ENCODE results near the gene TBX5. TPM values are rescaled to one million over a fixed set of nuclear protein-coding genes. Genes with fewer than 3 reads are reported as not detected.

TBX5 gene
- total RNA-seq, 1 donor from 2014 or later, result 8.4 TPM

GRCh38 chr12:114411071-114411837, 5.3 kb upstream of the TBX5 start:
- H3K9me3 Mint-ChIP-seq, result no peaks in the 10 kb centered on the region
- no peak for DNase-seq (ENCODE audit: low spot score in 2 of 2, unreplicated experiment in 2 of 2)
- peaks cover 98% of the 10 kb centered on the region for H3K27me3 Mint-ChIP-seq (ENCODE audit: low read depth)
- H3K36me3 Mint-ChIP-seq, result no peaks in the 10 kb centered on the region
- TF ChIP-seq CTCF (IDR thresholded peaks at IDR 0.05; ENCODE audit: unreplicated experiment), result no peak
- H3K4me1 Mint-ChIP-seq, result peaks cover 4% of the 10 kb centered on the region
- H3K27ac Mint-ChIP-seq, result no peak overlapping the region
- no peak overlapping the region for H3K4me3 Mint-ChIP-seq

GRCh38 chr12:114409852-114410600, 4.1 kb upstream of the TBX5 start:
- no peak for TF ChIP-seq CTCF (IDR thresholded peaks at IDR 0.05; ENCODE audit: unreplicated experiment)
- Mint-ChIP-seq H3K27me3 (ENCODE audit: low read depth) (peaks cover 98% of the 10 kb centered on the region), H3K9me3 (no peaks in the 10 kb centered on the region), H3K36me3 (no peaks in the 10 kb centered on the region), H3K27ac (peak overlapping the region; percentile 67), H3K4me3 (peak overlapping the region; percentile 61), H3K4me1 (peaks cover 10% of the 10 kb centered on the region)
- DNase-seq (ENCODE audit: low spot score in 2 of 2, unreplicated experiment in 2 of 2), result no peak

- H3K9me3 Mint-ChIP-seq, result no peaks in the 10 kb centered on the region
- H3K4me3 Mint-ChIP-seq, result peak overlapping the region; percentile 61
- peaks cover 98% of the 10 kb centered on the region for H3K27me3 Mint-ChIP-seq (ENCODE audit: low read depth)
- peaks cover 12% of the 10 kb centered on the region for H3K4me1 Mint-ChIP-seq
- no peak for TF ChIP-seq CTCF (IDR thresholded peaks at IDR 0.05; ENCODE audit: unreplicated experiment)
- no peak for DNase-seq (ENCODE audit: low spot score in 2 of 2, unreplicated experiment in 2 of 2)
- peak overlapping the region; percentile 81 for H3K27ac Mint-ChIP-seq
- no peaks in the 10 kb centered on the region for H3K36me3 Mint-ChIP-seq
Measured at GRCh38 chr12:114408886-114409851, 3.2 kb upstream of the TBX5 start.

- Mint-ChIP-seq H3K4me3 (peak overlapping the region; percentile 61), H3K27me3 (ENCODE audit: low read depth) (peaks cover 100% of the 10 kb centered on the region), H3K9me3 (no peaks in the 10 kb centered on the region), H3K27ac (peak overlapping the region; percentile 81), H3K4me1 (peaks cover 12% of the 10 kb centered on the region), H3K36me3 (no peaks in the 10 kb centered on the region)
- no peak for TF ChIP-seq CTCF (IDR thresholded peaks at IDR 0.05; ENCODE audit: unreplicated experiment)
- no peak for DNase-seq (ENCODE audit: low spot score in 2 of 2, unreplicated experiment in 2 of 2)
Measured at GRCh38 chr12:114408471-114408885, 2.5 kb upstream of the TBX5 start.

- H3K9me3 Mint-ChIP-seq, result no peaks in the 10 kb centered on the region
- H3K4me1 Mint-ChIP-seq, result peaks cover 17% of the 10 kb centered on the region
- peaks cover 100% of the 10 kb centered on the region for H3K27me3 Mint-ChIP-seq (ENCODE audit: low read depth)
- TF ChIP-seq CTCF (IDR thresholded peaks at IDR 0.05; ENCODE audit: unreplicated experiment), result no peak
- no peaks in the 10 kb centered on the region for H3K36me3 Mint-ChIP-seq
- peak overlapping the region; percentile 67 for H3K27ac Mint-ChIP-seq
- H3K4me3 Mint-ChIP-seq, result peak overlapping the region; percentile 46
- DNase-seq (ENCODE audit: low spot score in 2 of 2, unreplicated experiment in 2 of 2), result no peak
Measured at GRCh38 chr12:114407842-114408411, 2.0 kb upstream of the TBX5 start.
